GM19240 (cell line): ENCODE results near the gene UBQLN4.
A peak's percentile ranks its signal among the peaks of the same experiment; 100 is the strongest.
"Not testable (repeated sequence)": the region's sequence is repeated elsewhere in the genome, so short reads cannot be mapped to it uniquely, and the experiment has no call there.

Experiments used
- DNase-seq: peaks from one replicate; pipeline ENCODE4 v3.0.0; 2011; ENCODE audit warnings: low spot score; ENCODE audit not compliant: insufficient read length

UBQLN4 gene

DNA sequence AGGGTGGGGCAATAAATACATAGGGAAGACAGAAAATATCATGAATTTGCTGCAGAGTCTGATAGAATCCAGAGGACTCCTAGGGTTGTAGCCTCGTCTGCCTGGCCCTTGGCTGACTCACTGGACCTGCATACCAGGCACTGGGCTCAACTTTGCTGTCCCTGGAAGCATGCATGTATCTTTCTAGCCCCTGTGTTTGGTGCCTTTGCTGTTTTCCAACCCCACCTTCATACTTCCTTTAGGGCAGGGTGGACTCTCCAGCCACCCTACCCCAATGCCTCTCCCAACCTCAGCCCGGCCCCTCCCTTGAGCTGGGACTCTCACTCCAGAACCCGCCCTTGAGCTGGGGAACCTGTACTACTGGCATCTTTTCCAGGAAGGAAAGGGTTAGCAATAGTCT, 8.6 kb upstream of the UBQLN4 start:
- DNase-seq, result no peak

DNA sequence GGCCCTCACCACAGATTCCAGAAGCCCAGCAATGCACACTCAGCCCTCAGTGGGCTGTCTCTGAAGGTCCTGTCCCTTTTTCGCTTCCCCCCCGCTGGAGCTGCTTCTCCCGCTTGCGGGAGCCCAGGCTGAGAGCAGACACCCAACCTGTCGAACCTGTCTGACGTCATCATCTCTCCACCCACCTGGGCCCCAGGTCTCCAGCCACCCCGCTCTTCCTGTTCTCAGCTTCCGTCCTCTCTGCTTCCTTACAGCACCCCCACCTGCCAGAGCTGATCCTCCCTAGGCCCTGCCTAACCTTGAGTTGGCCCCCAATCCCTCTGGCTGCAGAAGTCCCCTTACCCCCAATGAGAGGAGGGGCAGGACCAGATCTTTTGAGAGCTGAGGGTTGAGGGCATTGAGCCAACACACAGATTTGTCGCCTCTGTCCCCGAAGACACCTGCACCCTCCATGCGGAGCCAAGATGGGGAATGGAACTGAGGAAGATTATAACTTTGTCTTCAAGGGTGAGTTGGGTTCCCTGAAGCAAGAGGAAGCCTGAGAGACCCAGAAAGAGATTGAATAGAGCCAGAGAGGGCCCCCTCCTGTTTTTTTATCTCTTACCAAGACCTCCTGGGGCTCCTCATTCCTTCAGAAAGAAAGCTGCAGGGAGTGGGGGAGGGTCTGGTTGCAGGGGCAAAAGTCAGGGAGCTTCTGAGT, 7.5 kb upstream of the UBQLN4 start, which contains the start of gene RAB25:
TSS of gene RAB25 (plus strand) at position 224 of the 700 bp plus-strand sequence. CDS start at position 465, 241 bp downstream.
- no peak for DNase-seq

DNA sequence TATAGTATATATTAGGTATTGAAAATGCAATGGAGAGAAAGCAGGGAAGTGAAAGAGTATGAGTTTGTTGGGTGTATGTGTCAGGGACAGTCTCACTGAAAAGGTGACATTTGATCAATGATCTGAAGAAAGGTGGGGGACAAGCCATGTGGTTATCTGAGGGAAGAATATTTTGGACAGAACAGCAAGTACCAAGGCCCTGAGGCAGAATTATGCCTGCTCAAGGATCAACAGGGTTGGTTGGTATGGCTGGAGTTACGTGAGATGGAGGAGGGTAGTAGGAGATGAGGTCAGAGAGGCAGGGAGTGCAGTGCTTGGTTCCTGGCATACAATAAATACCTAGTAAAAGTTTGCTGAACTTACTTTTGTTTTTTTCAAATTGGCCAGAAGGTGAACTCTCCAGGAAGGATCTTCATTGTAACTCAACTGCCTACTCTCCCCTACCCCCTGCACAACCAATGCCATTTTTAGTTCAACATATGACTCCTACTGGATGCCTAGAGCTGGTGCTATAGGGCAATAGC, 2.8 kb upstream of the UBQLN4 start:
- no peak for DNase-seq

DNA sequence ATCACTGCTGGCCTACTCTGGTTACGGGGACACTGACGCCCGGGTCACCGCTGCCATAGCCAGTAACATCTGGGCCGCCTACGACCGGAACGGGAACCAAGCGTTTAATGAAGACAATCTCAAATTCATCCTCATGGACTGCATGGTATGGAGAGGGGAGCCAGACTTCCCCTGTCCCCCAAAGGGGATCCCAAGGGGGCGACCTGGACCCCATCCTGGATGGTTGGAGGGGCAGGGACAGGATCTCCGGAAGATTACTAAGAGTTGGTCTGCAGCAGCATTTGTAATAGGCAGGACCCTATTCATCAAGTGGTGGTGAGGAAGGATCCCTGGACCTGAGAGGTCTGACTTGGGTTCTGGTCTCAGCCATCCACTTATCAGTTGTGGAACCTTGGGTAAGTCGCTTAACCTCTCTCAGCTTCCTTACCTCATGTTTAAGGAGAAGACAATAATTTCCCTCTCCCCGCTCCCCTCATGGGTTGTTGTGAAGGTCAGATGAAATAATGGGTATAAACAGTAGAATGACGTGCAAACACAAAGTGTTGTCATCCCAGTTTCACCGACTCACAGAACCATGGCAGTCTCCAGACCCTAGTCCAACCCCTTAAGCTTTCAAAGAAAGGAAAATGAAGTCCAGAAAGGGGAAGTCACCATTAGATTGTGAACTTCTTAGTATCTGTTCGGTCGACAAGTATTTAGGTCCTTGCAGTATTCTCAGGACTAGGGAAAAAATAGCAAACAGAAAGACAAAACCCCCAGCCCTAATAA, 1.9 kb upstream of the UBQLN4 start:
- DNase-seq, result no peak

DNA sequence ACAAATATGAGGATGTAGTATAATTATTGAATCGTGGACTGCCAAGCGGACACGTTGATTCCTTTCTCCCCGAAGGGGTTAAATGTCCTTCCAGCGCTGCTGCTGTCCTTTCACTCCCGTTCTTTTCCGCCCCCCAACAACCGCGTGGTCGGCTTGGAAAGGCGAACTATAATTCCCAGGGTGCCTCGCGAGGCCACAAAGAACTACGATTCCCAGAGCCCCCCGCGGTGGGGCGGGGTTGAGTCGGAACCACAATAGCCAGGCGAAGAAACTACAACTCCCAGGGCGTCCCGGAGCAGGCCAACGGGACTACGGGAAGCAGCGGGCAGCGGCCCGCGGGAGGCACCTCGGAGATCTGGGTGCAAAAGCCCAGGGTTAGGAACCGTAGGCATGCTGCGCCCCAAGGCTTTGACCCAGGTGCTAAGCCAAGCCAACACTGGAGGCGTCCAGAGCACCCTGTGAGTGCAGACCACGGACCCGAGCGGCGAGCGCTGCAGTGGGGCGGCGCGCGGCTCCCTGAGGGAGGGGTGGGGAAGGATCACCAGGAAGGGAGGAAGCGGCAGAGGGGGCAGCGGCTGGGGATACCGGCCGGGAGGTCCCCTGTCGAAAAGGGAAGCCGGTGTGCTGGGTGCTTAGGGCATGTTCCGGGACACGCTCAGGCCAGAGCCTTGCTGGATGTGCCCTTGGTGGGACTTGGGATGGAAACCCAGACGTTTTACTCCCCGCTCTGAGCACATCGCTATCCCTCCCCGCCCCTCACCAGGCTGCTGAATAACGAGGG, 1.1 kb upstream of the UBQLN4 start, which contains the start of gene LAMTOR2:
TSS of gene LAMTOR2 (plus strand) at position 283 of the 781 bp plus-strand sequence. CDS start at position 391, 108 bp downstream.
- peak; percentile 96 for DNase-seq

DNA sequence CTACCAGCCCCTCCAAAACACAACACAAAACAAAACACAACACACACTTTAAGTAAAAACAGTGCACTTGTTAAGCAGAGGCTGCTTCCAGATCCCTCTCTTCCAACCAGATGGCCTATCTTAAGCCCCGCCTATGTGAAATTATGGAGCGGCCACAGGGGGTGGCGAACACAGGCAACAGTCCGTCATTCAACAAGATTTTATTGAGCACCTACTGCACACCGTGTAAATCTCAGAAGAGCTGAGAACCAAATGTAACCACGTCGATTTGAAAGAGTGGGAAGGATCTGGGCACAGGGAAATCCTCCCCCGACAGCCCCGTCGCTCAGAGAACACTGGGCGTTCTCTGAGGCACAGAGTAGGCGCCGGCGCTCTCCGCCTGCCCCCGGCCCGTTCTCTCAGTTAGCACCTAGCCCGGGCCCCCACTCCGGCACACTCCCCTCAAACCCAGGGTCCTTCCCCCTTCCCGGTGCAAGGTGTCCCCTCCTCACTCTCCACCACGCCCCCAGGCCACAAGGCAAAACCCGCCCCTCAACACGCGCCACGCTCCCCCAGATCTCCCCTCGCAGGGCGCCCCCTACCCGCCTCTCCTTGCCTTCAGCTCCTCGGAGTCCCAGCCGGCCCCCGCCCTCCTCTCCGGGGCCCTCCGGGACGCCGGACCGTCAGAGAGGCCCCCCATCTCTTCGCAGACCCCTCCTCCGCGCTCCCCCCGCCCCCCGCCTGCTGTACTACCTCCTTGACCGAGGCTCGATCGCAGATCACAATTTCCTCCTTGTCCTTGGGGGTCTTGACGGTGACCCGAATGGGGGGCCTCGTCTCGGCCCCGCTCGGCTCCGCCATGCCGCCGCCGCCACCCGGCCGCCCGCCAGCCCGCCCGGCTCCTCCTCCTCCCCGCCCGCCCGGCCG, 483 bp downstream of the UBQLN4 start:
- peak; percentile 61 for DNase-seq

DNA sequence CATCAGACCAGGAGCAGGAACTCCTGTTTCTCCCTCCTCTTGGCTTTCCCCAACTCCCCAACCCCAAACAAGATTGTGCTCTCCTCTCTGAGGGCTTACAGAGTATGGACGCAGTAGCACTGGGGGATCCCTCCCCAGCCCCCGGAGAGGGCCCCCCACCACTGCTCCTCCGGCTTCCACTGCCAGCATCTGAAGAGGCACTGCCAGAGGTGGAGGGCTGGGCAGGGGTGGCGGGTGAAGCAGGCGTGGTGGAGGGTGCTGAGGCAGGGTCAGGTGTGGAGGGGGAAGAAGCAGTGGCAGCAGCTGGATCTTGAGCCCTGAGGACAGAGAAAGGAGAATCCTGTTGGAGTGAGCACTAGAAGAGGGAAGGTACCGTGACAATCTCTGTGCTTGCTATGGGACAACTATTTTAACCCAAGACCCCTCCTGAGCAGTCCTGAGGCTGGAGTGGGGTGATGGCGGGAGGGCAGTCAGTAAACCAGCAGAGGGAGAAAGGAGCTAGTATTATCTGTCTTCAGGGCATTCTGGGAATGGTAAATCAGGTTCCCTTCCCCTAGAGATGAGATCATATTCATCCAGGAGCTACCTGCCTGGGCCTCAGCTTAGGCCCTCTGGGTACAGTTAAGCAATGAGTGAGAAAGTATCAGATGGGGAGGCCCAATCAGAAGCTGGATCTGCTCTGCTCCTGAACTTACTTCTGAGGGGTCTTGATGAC, 2.4 kb downstream of the UBQLN4 start:
- no peak for DNase-seq

DNA sequence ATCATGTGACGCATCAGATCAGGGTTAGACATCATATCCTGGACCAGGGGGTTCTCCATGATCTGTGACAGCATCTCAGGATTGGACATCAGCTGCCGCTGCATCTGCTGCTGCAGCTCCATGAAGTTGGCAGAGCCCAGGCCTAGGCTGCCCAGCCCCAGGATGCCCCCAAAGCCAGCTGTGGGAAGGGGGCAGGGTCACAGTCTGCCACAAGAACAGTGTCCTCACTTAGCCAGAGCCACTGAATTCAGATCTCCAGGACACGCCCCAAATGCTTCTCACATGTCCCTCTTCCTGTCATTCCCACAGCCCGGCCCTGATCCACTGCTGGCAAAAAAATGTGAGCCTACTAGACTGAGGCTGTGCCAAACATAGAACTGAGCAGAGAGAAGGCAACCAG, 3.2 kb downstream of the UBQLN4 start:
- DNase-seq, result no peak

DNA sequence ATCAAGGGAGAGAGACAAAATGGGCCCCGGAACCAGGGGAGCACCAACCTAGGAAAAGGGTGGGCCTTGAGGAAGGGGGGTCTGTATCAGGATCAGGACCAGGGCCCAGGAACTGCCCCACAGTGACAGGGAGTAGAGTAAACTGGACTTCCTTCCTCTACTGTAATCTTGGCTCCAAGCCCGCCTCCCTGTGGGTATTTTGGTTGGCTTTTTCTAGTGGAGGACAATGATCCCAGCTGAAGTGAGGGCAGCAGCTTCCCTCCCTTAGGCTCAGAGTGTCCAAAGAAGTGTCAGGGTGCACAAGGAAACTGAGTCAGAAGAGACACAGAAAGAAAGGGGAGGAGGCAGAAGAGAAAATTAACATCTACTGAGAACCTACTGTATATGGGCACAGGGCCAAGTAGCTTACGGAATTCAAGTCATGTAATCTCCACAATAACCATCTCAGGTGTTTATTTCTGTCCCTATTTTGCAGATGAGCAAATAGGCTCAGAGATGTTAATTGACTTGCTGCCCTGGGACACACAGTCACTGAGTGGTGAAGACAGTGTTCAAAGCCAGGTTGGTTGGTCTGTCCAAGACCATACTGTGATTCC, 4.8 kb downstream of the UBQLN4 start:
- DNase-seq, result no peak

DNA sequence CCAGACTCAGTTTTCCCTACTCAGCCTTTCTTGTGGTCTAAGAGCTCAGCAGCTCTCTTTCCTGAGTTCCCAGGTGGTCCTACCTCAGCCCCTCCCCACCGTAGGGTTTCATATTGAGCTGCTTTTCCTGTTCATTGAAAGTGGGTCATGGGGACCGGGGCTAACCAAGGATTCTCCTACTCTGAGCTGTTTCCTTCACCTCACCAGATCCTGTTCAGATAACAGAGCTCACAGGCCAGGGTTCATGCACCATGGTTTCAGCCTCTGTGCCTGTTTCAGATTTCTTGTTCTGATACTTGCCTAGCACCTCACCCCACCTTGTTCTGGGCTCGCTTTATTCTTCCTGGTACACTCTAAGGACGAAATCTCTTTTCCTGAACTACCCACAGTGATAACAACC, 8.5 kb downstream of the UBQLN4 start:
- DNase-seq, result no peak

DNA sequence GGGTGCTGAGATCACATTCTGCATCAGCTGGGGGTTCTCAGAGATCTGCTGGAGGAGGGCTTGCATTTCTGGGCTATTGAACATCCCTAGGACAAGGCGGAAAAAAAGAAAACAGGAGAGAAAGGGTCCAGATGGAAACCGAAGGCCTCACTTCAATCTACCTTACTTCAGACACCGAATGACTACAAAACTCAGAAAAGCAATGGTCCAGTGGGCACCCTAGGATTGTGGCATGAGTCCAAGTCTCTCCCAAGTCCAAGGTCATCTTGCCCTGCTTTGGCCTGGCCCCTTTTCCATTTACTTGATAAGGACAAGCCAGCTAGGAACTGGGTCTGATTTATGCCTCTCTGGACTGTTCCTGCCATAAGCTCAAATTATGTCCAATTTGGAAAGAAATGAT, 10.8 kb downstream of the UBQLN4 start:
- no peak for DNase-seq

DNA sequence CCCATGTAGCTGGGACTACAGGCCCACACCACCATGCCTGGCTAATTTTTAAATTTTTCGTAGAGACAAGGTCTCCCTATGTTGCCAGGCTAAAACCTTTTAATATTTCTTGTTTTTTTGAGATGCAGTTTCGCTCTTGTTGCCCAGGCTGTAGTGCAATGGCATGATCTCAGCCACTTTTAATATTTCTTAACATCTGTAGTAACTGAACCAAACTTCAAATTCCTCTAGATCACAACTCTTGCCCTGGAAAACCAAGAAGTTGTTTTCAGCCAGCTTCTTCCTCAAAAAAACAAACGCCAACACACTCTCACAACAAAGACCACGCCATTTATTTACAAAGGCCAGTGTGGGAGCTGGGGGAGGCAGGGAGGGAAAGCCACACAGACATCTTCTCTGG, 18.6 kb downstream of the UBQLN4 start:
- not testable (repeated sequence) for DNase-seq

DNA sequence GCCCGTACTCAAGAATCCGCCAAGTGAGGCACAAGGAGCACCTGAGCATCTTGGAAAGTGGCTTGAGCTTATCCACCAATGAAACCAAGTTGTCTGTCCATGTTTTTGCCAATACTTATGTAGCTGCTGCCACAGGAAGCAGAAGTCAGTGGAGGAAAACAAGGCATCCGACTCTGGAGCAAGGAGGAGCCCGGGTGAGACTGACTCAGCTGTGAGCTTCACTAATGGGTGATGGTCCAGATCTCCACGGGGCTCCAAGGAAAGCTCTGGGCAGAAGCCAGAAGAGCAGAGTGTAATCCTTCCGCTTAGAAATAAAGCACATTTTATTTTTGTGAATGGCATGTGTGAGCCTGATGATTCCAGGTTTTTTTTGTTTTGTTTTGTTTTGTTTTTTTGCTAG, 20.6 kb downstream of the UBQLN4 start:
- no peak for DNase-seq

DNA sequence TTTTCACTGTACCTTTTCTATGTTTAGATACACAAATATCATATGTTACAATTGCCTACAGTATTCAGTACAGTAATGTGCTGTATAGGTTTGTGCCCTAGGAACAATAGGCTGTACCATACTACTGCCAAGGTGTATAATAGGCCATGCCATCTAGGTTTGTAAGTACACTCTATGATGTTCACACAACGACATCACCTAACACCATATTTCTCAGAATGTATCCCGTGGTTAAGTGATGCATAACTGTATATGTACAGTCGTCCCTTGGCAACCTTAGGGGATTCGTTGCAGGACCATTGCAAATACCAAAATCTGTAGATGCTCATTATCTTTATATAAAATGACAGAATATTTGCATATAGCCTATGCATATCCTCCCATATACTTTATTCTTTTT, 27.0 kb downstream of the UBQLN4 start:
- DNase-seq, result no peak

DNA sequence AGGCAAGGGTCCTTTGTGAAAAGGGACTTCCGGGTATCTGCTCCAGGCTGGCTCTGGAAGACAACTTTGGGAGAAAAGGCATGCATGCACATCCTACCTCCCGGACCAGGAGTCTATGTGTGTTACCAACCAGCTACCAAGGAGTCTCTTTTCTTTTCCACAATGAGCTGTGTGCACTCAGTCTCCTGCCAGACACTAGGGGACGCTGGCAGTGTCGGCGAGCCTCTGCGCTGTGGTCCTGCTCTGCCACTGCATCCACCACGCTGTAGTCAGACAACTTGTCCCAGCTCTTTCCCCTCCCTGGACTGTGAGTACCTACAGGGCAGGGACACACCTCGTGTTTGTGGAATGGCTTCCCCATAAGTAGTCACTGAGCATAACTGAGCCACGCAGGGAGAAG, 27.7 kb downstream of the UBQLN4 start:
- peak; percentile 40 for DNase-seq

DNA sequence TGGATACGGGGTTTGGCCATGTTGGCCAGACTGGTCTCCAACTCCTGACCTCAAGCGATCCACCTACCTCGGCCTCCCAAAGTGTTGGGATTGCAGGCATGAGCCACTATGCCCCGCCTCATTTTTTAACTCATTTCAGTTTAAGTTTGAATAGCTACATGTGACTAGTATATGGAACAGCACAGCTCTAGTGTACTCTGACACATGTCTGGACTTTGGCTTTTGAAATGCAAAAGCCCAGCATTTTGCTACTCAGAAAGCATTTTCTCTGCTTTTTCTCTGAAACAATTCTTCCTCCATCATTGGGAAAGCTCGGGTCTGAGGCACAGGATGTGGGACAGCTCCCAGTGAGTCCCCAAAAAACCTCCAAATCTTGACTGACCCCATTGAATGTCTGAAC, 28.8 kb downstream of the UBQLN4 start:
- DNase-seq, result no peak

DNA sequence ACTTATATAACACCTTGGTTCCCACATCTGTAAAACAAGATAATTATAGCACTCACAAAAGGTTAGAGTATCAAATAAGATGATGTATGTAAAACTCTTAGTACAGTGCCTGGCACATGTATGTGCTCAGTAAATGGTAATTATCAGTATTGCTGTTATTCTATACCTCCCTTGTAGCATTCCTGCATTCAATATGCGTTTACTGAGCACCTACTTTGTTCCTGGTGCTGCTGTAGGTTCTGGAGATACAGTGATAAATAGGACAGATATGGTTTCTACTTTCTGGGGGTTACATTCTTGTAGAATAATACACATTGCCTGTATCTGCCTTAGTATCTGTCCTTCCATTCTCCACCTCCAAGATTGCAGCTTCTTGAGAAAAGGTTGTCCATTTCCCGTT, 31.6 kb downstream of the UBQLN4 start:
- DNase-seq, result no peak

DNA sequence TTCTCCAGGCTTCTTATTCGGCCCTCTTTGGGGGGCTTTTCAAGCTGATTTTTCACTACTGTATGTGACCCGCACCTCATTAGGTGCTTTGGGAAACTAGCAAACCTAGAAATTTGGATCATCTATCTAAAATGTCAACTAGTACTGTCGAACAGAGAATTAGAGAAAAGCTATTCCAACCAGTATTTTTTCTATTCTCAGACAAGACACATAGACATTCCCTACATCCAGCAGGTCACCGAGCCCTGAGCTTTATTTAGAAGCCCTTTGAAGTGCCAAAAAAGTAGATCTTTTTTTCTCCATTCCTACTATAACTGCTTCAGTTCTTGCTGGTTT, 32.5 kb downstream of the UBQLN4 start:
- no peak for DNase-seq

DNA sequence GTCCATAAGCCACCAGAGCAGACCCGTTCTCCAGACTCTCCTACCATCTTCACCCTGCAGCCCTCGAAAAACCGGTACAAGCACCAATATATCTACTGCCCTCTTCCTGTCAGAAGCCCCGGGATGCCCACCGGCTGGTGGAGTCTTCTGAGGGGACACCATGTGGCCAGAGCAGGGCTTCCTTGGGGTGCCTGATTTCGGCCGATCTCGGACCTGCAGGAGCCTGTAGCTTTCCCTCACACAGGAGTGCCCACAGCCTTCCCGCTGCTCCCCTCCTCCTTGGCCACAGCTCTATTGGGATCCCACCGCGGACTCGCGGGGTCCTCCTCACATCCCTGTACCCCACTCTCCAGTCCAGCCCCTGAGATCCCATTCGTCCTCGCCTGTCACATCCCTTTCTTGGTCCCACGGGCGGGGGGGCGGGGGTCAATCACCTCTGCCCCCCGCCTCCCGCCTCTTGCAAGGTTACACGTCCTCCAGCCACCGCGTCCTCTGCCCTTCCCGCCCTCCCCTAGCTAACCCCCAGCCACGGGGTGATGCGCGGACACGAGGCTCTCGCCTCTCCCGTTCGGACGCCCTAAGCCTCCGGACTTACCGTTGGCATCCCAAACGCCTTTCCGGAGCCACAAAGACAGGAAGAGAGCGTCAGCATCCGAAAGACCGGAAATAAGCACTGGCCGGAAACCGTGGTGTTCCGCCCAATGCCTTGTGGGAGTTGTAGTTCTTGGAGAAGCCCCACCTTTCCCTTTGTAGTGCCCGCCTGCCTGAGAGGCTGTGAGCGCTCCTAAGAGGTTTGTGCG, 33.1 kb downstream of the UBQLN4 start, which contains the start of gene SSR2:
TSS of gene SSR2 (minus strand) at position 659 of the 800 bp plus-strand sequence. CDS start 784 bp downstream, outside the sequence.
- DNase-seq, result peak; percentile 96
